Lower leg skin (tissue), 3 donors: Measurements from ENCODE around the gene JAGN1.

Source experiments
- POLR2A ChIP-seq, 2 donors: fragments of 450-650 bp; IDR thresholded peaks; one replicate each; pipeline ENCODE4 v1.6.1; 2016 to 2017; ENCODE audit warnings: antibody characterized with exemption in 2 of 2, mild to moderate bottlenecking in 1 of 2, moderate library complexity in 1 of 2
- TF ChIP-seq, protein P1 (sequence below), 3 donors: fragments of 450-650 bp; IDR thresholded peaks; one replicate each; pipeline ENCODE4 v1.5.1; 2016; ENCODE audit warnings: antibody characterized with exemption in 3 of 3, mild to moderate bottlenecking in 3 of 3, moderate library complexity in 2 of 3

DNA sequence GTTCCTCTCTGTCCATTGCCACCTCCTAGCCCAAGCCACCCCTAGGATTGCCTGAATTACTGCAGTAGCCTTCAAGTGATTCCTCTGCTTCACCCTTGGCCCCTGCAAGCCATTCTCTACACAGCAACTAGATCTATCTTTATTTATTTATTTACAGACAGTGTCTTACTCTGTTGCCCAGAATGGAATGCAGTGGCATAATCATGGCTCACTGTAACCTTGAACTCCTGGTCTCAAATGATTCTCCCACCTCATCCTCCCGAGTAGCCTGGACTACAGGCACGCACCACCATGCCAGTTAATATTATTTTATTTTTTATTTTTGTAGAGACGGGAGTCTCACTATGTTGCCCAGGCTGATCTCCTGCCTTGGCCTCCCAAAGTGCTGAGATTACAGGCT lies 1.9 kb upstream of the JAGN1 start:
- TF ChIP-seq POLR2A (IDR thresholded peaks at IDR 0.05): no peak
- TF ChIP-seq, protein P1, sequence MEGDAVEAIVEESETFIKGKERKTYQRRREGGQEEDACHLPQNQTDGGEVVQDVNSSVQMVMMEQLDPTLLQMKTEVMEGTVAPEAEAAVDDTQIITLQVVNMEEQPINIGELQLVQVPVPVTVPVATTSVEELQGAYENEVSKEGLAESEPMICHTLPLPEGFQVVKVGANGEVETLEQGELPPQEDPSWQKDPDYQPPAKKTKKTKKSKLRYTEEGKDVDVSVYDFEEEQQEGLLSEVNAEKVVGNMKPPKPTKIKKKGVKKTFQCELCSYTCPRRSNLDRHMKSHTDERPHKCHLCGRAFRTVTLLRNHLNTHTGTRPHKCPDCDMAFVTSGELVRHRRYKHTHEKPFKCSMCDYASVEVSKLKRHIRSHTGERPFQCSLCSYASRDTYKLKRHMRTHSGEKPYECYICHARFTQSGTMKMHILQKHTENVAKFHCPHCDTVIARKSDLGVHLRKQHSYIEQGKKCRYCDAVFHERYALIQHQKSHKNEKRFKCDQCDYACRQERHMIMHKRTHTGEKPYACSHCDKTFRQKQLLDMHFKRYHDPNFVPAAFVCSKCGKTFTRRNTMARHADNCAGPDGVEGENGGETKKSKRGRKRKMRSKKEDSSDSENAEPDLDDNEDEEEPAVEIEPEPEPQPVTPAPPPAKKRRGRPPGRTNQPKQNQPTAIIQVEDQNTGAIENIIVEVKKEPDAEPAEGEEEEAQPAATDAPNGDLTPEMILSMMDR (IDR thresholded peaks at IDR 0.05): no peak
